HG02981 (cell line): ENCODE results near the gene COPE.
"Not testable (repeated sequence)": the region's sequence is repeated elsewhere in the genome, so short reads cannot be mapped to it uniquely, and the experiment has no call there.

Experiments
- ATAC-seq: cut with Tn5 transposase; IDR thresholded peaks from one replicate; pipeline ENCODE4 v1.9.1; 2021; ENCODE audit warnings: mild to moderate bottlenecking, moderate library complexity; ENCODE audit not compliant: unreplicated experiment

Gene COPE

GRCh38 chr19:18908917-18909619 is 10.1 kb downstream of the COPE start:
- no peak for ATAC-seq

- no peak for ATAC-seq
Measured at GRCh38 chr19:18906605-18907519, 12.3 kb downstream of the COPE start.

- no peak for ATAC-seq
Measured at GRCh38 chr19:18905513-18906236, 13.5 kb downstream of the COPE start.

GRCh38 chr19:18905058-18905456 is 14.1 kb downstream of the COPE start:
- no peak for ATAC-seq

GRCh38 chr19:18904334-18905057 is 14.7 kb downstream of the COPE start:
- no peak for ATAC-seq

- no peak for ATAC-seq
Measured at GRCh38 chr19:18903156-18904037, 15.8 kb downstream of the COPE start.

GRCh38 chr19:18902519-18902918 is 16.7 kb downstream of the COPE start:
- ATAC-seq: not testable (repeated sequence)

- no peak for ATAC-seq
Measured at GRCh38 chr19:18901491-18901890, 17.7 kb downstream of the COPE start.

GRCh38 chr19:18900700-18901481 is 18.3 kb downstream of the COPE start:
- no peak for ATAC-seq

GRCh38 chr19:18899624-18900560 is 19.3 kb downstream of the COPE start:
- no peak for ATAC-seq

GRCh38 chr19:18898607-18899408 is 20.4 kb downstream of the COPE start:
- ATAC-seq: no peak

GRCh38 chr19:18898081-18898606 is 21.0 kb downstream of the COPE start:
- ATAC-seq: no peak

GRCh38 chr19:18897094-18898029 is 21.8 kb downstream of the COPE start:
- ATAC-seq: no peak

- ATAC-seq: no peak
Measured at GRCh38 chr19:18896421-18896841, 22.8 kb downstream of the COPE start.

GRCh38 chr19:18895824-18896341 is 23.3 kb downstream of the COPE start, which contains the start of gene CERS1:
Gene CERS1 (minus strand): TSS chr19:18896158. CDS start chr19:18896072, 86 bp downstream.
- ATAC-seq: no peak
